AG09309 (cell line): ENCODE data around the gene YJEFN3.

Source experiments
- DNase-seq: peaks from one replicate; pipeline ENCODE4 v3.0.0-alpha.2; 2010; ENCODE audit warnings: low read depth
- H3K4me3 ChIP-seq: 2 replicates; pipeline ENCODE4 v1.5.1; 2011; ENCODE audit warnings: mild to moderate bottlenecking, low read depth, low read length, moderate library complexity; ENCODE audit not compliant: control insufficient read depth
- CTCF ChIP-seq: IDR thresholded peaks from 2 replicates; pipeline ENCODE4 v1.5.1; 2011; ENCODE audit warnings: mild to moderate bottlenecking, low read depth, low read length, inconsistent platforms; ENCODE audit not compliant: insufficient read depth, control insufficient read depth; ENCODE audit errors: missing control alignments

YJEFN3 gene

GRCh38 chr19:19524053-19524452, 4.7 kb upstream of the YJEFN3 start:
- no peak overlapping the region for H3K4me3 ChIP-seq
- TF ChIP-seq CTCF: no peak
- DNase-seq: no peak

- no peak for TF ChIP-seq CTCF
- DNase-seq: no peak
- no peak overlapping the region for H3K4me3 ChIP-seq
Observed at GRCh38 chr19:19525611-19526380, 2.9 kb upstream of the YJEFN3 start.

GRCh38 chr19:19526581-19527370, 1.9 kb upstream of the YJEFN3 start:
- TF ChIP-seq CTCF: no peak
- no peak for DNase-seq
- no peak overlapping the region for H3K4me3 ChIP-seq

- TF ChIP-seq CTCF: no peak
- no peak for DNase-seq
Observed at GRCh38 chr19:19527371-19527656, 1.4 kb upstream of the YJEFN3 start.

GRCh38 chr19:19527674-19528625, 761 bp upstream of the YJEFN3 start:
- no peak overlapping the region for H3K4me3 ChIP-seq
- DNase-seq: no peak
- no peak for TF ChIP-seq CTCF

More at GRCh38 chr19:19527371-19527656, 1.4 kb upstream of the YJEFN3 start:
- no peak overlapping the region for H3K4me3 ChIP-seq

GRCh38 chr19:19529783-19530422, 1.2 kb downstream of the YJEFN3 start:
- no peak for DNase-seq
- no peak overlapping the region for H3K4me3 ChIP-seq
- TF ChIP-seq CTCF: no peak
